Spleen (tissue), 7 donors: ENCODE measurements around the gene FMN2.

Experiments used
- CTCF ChIP-seq, 11 experiments: fragments of 200-600 bp in 7 of 11; fragments of 450-650 bp in 4 of 11; sonication (generic) in 4 of 11; IDR thresholded peaks in 8 of 11; conservative IDR thresholded peaks in 3 of 11; 1 replicate in 7 of 11; 2 replicates in 4 of 11; pipeline versions ENCODE4 v1.4.0 to v1.8.0; 2016 to 2021; ENCODE audit warnings: antibody characterized with exemption in 11 of 11, inconsistent platforms in 4 of 11, mild to moderate bottlenecking in 1 of 11
- POLR2A ChIP-seq, 3 donors: fragments of 450-650 bp; IDR thresholded peaks; one replicate each; pipeline ENCODE4 v1.5.1; 2017; ENCODE audit warnings: antibody characterized with exemption in 3 of 3, mild to moderate bottlenecking in 1 of 3
- POLR2AphosphoS5 ChIP-seq, 3 donors: sonication (generic); formaldehyde crosslinking; IDR thresholded peaks; one replicate each; pipeline ENCODE4 v1.5.1; 2017; ENCODE audit warnings: antibody characterized with exemption in 3 of 3
- donor health status: DM: no; HTN: no; CAD: no; lungs with moderate emphysema.
- donor health status: DM: no; HTN: no; CAD: no.
- donor health status: DM: no; HTN: no; CAD: no.

GRCh38 chr1:240164742-240165141 is 73.1 kb downstream of the FMN2 start:
- TF ChIP-seq POLR2A (IDR thresholded peaks at IDR 0.05), result no peak
- no peak for TF ChIP-seq CTCF (IDR thresholded peaks at IDR 0.05 in 8 of 11, conservative IDR thresholded peaks at IDR 0.05 in 3 of 11)
- no peak for TF ChIP-seq POLR2AphosphoS5 (IDR thresholded peaks at IDR 0.05)
